GM13977 (cell line): ENCODE measurements around the gene MAPK14.

ENCODE experiments used
- DNase-seq: peaks from one replicate; pipeline ENCODE4 v3.0.0; 2012; ENCODE audit warnings: low spot score
- in situ Hi-C: fragments of 300-500 bp; cut with MboI; formaldehyde crosslinking; loops from one replicate; pipeline ENCODE4 v1.12.0; 2022; ENCODE audit warnings: low sequenced_read_pairs, low pct_unique_long_range_greater_than_20kb, mixed read lengths, inconsistent platforms; ENCODE audit not compliant: unreplicated experiment
- TF ChIP-seq, protein P1 (sequence below): IDR thresholded peaks from 2 replicates; pipeline ENCODE4 v1.5.1; 2012; ENCODE audit warnings: mild to moderate bottlenecking, control low read depth; ENCODE audit not compliant: insufficient read depth; ENCODE audit errors: extremely low read depth, missing control alignments

MAPK14 gene

DNA sequence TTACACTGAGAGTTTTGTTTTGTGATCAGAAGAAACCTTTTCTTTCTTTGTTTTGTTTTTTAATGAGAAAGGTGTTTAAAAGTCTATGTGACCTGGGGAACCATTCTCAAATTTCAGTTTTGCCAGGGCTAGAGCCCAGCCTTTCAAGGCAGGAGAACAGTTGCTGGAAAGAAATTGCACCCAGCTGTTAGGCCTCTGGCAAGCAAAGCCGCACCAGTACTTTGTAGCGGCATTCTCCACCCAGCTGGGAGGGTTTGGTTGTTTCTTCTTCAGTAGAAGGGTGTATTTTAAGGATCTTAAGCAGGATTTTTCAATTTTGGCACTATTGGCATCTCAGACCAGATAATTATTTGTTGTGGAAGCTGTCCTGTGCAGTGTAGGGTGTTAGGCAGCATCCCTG is 86.1 kb downstream of the MAPK14 start:
- TF ChIP-seq, protein P1, sequence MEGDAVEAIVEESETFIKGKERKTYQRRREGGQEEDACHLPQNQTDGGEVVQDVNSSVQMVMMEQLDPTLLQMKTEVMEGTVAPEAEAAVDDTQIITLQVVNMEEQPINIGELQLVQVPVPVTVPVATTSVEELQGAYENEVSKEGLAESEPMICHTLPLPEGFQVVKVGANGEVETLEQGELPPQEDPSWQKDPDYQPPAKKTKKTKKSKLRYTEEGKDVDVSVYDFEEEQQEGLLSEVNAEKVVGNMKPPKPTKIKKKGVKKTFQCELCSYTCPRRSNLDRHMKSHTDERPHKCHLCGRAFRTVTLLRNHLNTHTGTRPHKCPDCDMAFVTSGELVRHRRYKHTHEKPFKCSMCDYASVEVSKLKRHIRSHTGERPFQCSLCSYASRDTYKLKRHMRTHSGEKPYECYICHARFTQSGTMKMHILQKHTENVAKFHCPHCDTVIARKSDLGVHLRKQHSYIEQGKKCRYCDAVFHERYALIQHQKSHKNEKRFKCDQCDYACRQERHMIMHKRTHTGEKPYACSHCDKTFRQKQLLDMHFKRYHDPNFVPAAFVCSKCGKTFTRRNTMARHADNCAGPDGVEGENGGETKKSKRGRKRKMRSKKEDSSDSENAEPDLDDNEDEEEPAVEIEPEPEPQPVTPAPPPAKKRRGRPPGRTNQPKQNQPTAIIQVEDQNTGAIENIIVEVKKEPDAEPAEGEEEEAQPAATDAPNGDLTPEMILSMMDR = no peak
- DNase-seq = no peak
- in situ Hi-C loops = no loop called here

DNA sequence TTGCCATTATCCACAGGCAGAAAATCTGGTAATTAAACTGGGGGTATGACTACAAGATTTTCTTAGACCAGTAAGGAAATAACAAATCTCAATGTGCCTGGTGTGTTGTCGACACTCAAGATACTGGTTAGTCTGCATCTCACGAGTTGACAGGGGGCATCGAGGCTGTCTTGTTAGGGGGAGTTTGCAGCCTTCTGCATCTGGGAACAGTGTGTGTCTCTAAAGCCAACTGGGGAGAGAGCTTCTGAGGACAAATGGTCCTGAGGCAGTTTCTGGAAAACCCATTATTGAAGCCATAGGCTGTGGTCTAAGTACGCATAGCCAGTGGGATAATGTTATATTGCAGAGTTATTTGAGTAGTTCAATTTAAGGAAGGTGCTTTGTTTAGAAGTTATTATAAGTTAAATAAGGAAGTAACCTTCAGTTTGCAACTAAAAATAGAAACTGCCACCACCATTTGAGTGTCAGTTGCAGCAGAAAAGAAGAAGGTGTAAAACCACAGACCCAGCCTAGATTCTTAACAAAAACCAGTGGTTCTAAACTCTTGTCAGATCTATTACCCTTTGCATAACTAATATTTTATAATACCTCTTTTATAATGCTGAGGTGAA is 87.3 kb downstream of the MAPK14 start:
- in situ Hi-C loops = no loop called here
- TF ChIP-seq, protein P1 = no peak
- DNase-seq = no peak

DNA sequence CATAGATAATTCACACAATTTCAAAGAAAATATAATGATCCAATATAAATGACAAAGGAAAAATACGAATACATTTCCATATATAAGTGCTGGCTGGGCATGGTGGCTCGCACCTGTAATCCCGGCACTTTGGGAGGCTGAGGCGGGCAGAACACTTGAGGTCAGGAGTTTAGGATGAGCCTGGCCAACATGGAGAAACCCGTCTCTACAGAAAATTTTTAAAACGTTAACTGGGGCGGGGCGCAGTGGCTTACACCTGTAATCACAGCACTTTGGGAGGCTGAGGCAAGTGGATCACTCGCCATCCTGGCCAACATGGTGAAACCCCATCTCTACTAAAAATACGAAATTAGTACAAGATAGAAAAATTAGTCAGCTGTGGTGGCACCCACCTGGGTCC is 87.8 kb downstream of the MAPK14 start:
- TF ChIP-seq, protein P1 = no peak
- no peak for DNase-seq
- in situ Hi-C loops = no loop called here

DNA sequence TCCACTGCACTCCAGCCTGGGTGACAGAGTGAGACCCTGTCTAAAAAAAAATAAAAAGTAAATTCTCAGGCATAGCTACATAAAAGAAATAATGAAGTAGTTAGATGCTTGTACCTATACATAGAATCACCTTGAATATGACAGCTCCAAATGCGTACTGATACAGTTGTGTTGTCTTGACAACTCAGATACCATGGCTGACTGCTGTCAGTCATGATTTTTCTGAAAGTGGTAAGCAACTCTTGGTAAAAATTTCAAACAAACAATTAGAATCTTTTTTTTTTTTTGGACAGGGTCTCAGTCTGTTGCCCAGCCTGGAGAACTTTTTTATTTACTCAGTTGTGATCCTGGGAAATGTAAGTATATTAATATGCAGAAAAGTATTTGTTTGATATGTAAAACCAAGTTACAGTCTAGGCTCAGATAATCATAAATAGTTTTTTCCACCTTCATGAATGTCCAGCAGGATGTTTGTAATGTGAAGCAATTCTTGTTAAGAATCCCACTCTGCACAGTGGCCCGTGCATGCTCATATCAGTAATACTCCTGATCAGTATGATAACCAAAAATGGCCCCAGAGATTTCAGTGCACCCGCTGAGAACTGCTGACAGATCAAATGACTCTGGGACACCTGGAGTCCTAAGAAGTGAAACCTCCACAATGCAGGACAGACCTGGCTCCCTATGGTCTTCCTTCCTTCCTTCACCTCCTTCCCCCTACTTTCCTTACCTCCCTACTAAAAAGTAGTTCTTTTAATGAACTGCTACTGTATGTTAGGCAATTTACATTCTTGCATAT is 88.7 kb downstream of the MAPK14 start:
- in situ Hi-C loops = no loop called here
- TF ChIP-seq, protein P1 = no peak
- no peak for DNase-seq

DNA sequence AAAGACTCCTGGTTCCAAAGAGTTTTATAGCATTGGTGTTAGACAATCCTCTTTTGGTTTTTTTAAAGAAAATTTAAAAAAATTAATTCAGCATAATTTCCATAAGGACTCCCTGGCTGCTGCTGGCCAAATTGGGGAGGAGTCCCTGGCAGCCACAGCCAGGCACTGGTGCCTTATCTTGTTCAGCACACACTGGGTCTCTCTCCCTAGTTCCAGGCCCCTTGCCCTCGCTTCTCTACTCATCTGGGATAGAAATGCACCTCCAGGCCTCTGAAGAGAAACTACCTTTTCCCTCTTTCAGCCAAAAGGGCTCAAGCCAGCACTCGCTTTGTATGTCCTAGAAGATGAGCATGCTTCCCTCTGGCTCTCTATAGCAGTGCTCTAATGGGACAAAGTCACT is 89.3 kb downstream of the MAPK14 start:
- TF ChIP-seq, protein P1 = no peak
- in situ Hi-C loops = no loop called here
- DNase-seq = no peak

DNA sequence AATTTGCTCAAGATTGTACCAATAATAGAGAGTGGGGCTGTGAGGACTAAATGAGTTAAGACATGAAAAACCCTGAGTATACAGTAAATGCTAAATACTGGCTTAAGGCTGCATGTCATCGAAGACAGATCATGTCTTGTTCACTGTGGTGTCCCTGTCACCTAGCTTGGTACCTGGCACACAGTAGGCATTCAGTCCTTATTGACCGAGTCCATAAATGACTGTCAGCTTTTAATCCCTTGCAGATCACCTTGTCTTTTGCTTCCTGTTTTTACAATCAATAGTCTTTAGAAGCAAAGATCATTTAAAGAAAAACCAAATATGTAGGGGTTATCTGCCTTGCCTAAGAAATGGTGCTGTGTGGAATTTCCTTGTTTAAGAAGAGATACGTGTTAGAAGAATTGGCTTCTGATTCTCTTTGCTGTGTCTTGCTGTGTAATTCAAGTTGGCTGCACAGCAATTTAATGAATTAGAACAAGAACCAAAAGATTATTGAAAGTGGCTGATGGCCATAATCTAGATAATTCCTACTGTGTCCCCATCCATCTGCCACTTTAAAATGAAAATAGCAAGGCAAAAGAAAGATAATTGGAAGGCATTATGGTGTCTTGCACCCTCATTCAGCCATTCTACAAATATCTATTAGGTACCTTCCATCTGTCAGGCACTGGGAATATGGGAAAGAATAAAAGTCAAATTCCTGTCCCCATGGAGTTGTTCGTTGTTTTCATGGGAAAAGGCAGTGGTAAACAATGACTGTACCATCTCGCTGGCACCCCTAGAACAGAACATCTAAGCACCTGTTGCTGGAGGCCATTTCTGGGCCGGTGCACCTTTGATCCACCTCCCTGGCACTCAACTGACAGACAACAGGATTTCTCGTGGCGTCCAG is 90.3 kb downstream of the MAPK14 start:
- no peak for DNase-seq
- TF ChIP-seq, protein P1 = no peak

More for the DNA sequence above, 90.3 kb downstream of the MAPK14 start:
- in situ Hi-C loops = no loop called here
